Liver (tissue), 3 donors: ENCODE results near the gene THOC5.

Experiments used
- FOXA1 ChIP-seq: IDR thresholded peaks from 2 replicates; pipeline ENCODE4 v1.6.1; 2016; ENCODE audit warnings: antibody characterized with exemption
- TF ChIP-seq, protein P1 (sequence below): fragments of 150-350 bp; IDR thresholded peaks from 2 replicates; pipeline ENCODE4 v1.5.1; 2017; ENCODE audit warnings: improper control_type of control experiment, low read depth, low read length; ENCODE audit not compliant: missing input control
- TF ChIP-seq, protein P2 (sequence below): IDR thresholded peaks from 2 replicates; pipeline ENCODE4 v1.6.1; 2016; ENCODE audit warnings: antibody characterized with exemption, mild to moderate bottlenecking
- TF ChIP-seq, protein P3 (sequence below): IDR thresholded peaks from 2 replicates; pipeline ENCODE4 v1.6.1; 2016; ENCODE audit warnings: antibody characterized with exemption
- donor health status: healthy.
- donor health status: healthy.

DNA sequence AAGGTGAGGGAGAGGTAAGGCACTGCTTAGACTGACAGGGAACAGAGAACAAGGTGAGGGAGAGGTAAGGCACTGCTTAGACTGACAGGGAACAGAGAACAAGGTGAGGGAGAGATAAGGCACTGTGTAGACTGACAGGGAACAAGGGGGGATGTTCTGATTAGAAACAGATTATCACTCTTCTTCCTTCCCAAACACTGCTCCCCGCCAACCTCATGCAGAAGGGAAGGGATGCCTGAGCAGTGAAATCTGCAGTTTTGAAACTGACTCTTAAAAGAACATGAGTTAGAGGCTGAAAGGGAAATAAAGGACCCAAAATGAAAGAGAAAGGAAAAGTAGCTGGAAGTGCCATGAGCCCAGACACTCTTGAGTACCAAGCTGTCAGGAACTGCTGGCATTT is 43.7 kb downstream of the THOC5 start:
- TF ChIP-seq, protein P1, sequence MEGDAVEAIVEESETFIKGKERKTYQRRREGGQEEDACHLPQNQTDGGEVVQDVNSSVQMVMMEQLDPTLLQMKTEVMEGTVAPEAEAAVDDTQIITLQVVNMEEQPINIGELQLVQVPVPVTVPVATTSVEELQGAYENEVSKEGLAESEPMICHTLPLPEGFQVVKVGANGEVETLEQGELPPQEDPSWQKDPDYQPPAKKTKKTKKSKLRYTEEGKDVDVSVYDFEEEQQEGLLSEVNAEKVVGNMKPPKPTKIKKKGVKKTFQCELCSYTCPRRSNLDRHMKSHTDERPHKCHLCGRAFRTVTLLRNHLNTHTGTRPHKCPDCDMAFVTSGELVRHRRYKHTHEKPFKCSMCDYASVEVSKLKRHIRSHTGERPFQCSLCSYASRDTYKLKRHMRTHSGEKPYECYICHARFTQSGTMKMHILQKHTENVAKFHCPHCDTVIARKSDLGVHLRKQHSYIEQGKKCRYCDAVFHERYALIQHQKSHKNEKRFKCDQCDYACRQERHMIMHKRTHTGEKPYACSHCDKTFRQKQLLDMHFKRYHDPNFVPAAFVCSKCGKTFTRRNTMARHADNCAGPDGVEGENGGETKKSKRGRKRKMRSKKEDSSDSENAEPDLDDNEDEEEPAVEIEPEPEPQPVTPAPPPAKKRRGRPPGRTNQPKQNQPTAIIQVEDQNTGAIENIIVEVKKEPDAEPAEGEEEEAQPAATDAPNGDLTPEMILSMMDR, result no peak
- TF ChIP-seq, protein P2, sequence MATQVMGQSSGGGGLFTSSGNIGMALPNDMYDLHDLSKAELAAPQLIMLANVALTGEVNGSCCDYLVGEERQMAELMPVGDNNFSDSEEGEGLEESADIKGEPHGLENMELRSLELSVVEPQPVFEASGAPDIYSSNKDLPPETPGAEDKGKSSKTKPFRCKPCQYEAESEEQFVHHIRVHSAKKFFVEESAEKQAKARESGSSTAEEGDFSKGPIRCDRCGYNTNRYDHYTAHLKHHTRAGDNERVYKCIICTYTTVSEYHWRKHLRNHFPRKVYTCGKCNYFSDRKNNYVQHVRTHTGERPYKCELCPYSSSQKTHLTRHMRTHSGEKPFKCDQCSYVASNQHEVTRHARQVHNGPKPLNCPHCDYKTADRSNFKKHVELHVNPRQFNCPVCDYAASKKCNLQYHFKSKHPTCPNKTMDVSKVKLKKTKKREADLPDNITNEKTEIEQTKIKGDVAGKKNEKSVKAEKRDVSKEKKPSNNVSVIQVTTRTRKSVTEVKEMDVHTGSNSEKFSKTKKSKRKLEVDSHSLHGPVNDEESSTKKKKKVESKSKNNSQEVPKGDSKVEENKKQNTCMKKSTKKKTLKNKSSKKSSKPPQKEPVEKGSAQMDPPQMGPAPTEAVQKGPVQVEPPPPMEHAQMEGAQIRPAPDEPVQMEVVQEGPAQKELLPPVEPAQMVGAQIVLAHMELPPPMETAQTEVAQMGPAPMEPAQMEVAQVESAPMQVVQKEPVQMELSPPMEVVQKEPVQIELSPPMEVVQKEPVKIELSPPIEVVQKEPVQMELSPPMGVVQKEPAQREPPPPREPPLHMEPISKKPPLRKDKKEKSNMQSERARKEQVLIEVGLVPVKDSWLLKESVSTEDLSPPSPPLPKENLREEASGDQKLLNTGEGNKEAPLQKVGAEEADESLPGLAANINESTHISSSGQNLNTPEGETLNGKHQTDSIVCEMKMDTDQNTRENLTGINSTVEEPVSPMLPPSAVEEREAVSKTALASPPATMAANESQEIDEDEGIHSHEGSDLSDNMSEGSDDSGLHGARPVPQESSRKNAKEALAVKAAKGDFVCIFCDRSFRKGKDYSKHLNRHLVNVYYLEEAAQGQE, result no peak
- TF ChIP-seq, protein P3, sequence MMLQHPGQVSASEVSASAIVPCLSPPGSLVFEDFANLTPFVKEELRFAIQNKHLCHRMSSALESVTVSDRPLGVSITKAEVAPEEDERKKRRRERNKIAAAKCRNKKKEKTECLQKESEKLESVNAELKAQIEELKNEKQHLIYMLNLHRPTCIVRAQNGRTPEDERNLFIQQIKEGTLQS, result no peak
- TF ChIP-seq FOXA1, result no peak
